ENCODE results near the gene WDFY3.
"Not testable (repeated sequence)": the region's sequence is repeated elsewhere in the genome, so short reads cannot be mapped to it uniquely, and the experiment has no call there.

GRCh38 chr4:84664767-84665166 is 301.7 kb downstream of the WDFY3 start:
- not testable (repeated sequence) for TF ChIP-seq CTCF (IDR thresholded peaks at IDR 0.05 in 8 of 11, conservative IDR thresholded peaks at IDR 0.05 in 3 of 11)
- TF ChIP-seq POLR2AphosphoS5 (IDR thresholded peaks at IDR 0.05): peak in 2 of 3 donors; percentile 8 to 67

Data from spleen (tissue), 7 donors.